Neural cell (in vitro differentiated cells): Measurements from ENCODE around the gene AOAH. TPM values are rescaled to one million over a fixed set of nuclear protein-coding genes. Genes with fewer than 3 reads are reported as not detected.

ENCODE experiments used
- H2AFZ ChIP-seq: fragments of 200-600, 300-800 bp; sonication (generic), shearing (Covaris generic); 2 replicates; pipeline ENCODE4 v1.6.0; 2014; ENCODE audit warnings: low read depth, mild to moderate bottlenecking, antibody characterized with exemption, low read length, moderate library complexity
- H3F3A ChIP-seq: fragments of 200-600 bp; shearing (Covaris generic); 2 replicates; pipeline ENCODE4 v1.6.1; 2016; ENCODE audit warnings: mild to moderate bottlenecking, moderate library complexity, mixed read lengths, antibody characterized with exemption, low read length; ENCODE audit not compliant: insufficient read depth, poor library complexity, severe bottlenecking
- H3K27ac ChIP-seq: fragments of 200-600, 300-800 bp; sonication (generic), shearing (Covaris generic); 2 replicates; pipeline ENCODE4 v1.5.1; 2014; ENCODE audit warnings: mild to moderate bottlenecking, low read length, moderate library complexity
- H3K27me3 ChIP-seq: fragments of 300-800, 200-600 bp; sonication (generic), shearing (Covaris generic); 2 replicates; pipeline ENCODE4 v1.6.0; 2014; ENCODE audit warnings: mild to moderate bottlenecking, low read depth, low read length, moderate library complexity; ENCODE audit not compliant: insufficient read depth
- H3K36me3 ChIP-seq: fragments of 300-800, 200-600 bp; sonication (generic), shearing (Covaris generic); 2 replicates; pipeline ENCODE4 v1.5.1; 2014; ENCODE audit warnings: mild to moderate bottlenecking, antibody characterized with exemption, low read length, moderate library complexity; ENCODE audit not compliant: insufficient read depth
- H3K4me2 ChIP-seq: fragments of 300-800, 200-600 bp; sonication (generic), shearing (Covaris generic); 2 replicates; pipeline ENCODE4 v1.6.0; 2014; ENCODE audit warnings: mild to moderate bottlenecking, low read length
- H3K4me3 ChIP-seq: fragments of 300-800, 200-600 bp; sonication (generic), shearing (Covaris generic); 2 replicates; pipeline ENCODE4 v1.5.1; 2014; ENCODE audit warnings: mild to moderate bottlenecking, low read length, moderate library complexity
- H3K79me2 ChIP-seq: fragments of 200-600 bp; shearing (Covaris generic); replicated peaks from 2 replicates; pipeline ENCODE4 v1.6.0; 2014; ENCODE audit warnings: mild to moderate bottlenecking, low read length, moderate library complexity; ENCODE audit not compliant: insufficient read depth
- H3K9ac ChIP-seq: fragments of 300-800, 200-600 bp; sonication (generic), shearing (Covaris generic); 2 replicates; pipeline ENCODE4 v1.6.1; 2016; ENCODE audit warnings: mild to moderate bottlenecking, low read length, mixed read lengths
- H3K9me2 ChIP-seq: fragments of 200-600 bp; shearing (Covaris generic); 2 replicates; pipeline ENCODE4 v1.6.1; 2016; ENCODE audit warnings: mild to moderate bottlenecking, low read length, mixed read lengths; ENCODE audit not compliant: insufficient read depth
- H3K9me3 ChIP-seq: fragments of 200-600, 300-800 bp; sonication (generic), shearing (Covaris generic); 2 replicates; pipeline ENCODE4 v1.6.1; 2016; ENCODE audit warnings: mild to moderate bottlenecking, mixed run types, low read length, moderate library complexity, mixed read lengths
- H4K20me1 ChIP-seq: fragments of 200-600 bp; shearing (Covaris generic); 2 replicates; pipeline ENCODE4 v1.6.1; 2016; ENCODE audit warnings: mild to moderate bottlenecking, mixed run types; ENCODE audit not compliant: insufficient read depth
- EP300 ChIP-seq: fragments of 450-650 bp; conservative IDR thresholded peaks from 2 replicates; pipeline ENCODE4 v1.6.1; 2014; ENCODE audit warnings: antibody characterized with exemption, mild to moderate bottlenecking, moderate library complexity; ENCODE audit not compliant: poor library complexity, severe bottlenecking
- EZH2 ChIP-seq: fragments of 200-600, 300-800 bp; shearing (Covaris generic), sonication (generic); IDR thresholded peaks from 2 replicates; pipeline ENCODE4 v1.6.1; 2014; ENCODE audit warnings: antibody characterized with exemption, low read length, borderline replicate concordance, mild to moderate bottlenecking; ENCODE audit not compliant: insufficient read depth, poor library complexity, severe bottlenecking
- MXI1 ChIP-seq: fragments of 450-650 bp; conservative IDR thresholded peaks from 2 replicates; pipeline ENCODE4 v1.6.1; 2014; ENCODE audit warnings: antibody characterized with exemption, mild to moderate bottlenecking; ENCODE audit not compliant: poor library complexity, severe bottlenecking
- POLR2AphosphoS5 ChIP-seq: IDR thresholded peaks from 2 replicates; pipeline ENCODE4 v1.6.1; 2012
- RAD21 ChIP-seq: fragments of 450-650 bp; conservative IDR thresholded peaks from 2 replicates; pipeline ENCODE4 v1.6.1; 2014; ENCODE audit warnings: antibody characterized with exemption, mild to moderate bottlenecking, moderate library complexity
- SMC3 ChIP-seq: fragments of 450-650 bp; conservative IDR thresholded peaks from 2 replicates; pipeline ENCODE4 v1.6.1; 2014; ENCODE audit warnings: antibody characterized with exemption, mild to moderate bottlenecking, moderate library complexity; ENCODE audit not compliant: poor library complexity
- TAF1 ChIP-seq: IDR thresholded peaks from 2 replicates; pipeline ENCODE4 v1.6.1; 2012; ENCODE audit warnings: low read depth
- polyA plus RNA-seq: library from polyadenylated mRNA; depleted of rRNA; stranded (reverse); fragments of >200 nt; gene quantifications from 2 replicates; pipeline ENCODE4 v1.2.3, GENCODE V29; 2014
- TF ChIP-seq, protein P1 (sequence below): IDR thresholded peaks from 2 replicates; pipeline ENCODE4 v1.6.1; 2012; ENCODE audit warnings: borderline replicate concordance
- TF ChIP-seq, protein P2 (sequence below): fragments of 450-650 bp; IDR thresholded peaks from 2 replicates; pipeline ENCODE4 v1.5.1; 2014; ENCODE audit warnings: antibody characterized with exemption, mild to moderate bottlenecking, moderate library complexity; ENCODE audit not compliant: poor library complexity, severe bottlenecking

AOAH gene
- polyA plus RNA-seq, 1 donor from 2014 or later = 4.3 TPM

DNA sequence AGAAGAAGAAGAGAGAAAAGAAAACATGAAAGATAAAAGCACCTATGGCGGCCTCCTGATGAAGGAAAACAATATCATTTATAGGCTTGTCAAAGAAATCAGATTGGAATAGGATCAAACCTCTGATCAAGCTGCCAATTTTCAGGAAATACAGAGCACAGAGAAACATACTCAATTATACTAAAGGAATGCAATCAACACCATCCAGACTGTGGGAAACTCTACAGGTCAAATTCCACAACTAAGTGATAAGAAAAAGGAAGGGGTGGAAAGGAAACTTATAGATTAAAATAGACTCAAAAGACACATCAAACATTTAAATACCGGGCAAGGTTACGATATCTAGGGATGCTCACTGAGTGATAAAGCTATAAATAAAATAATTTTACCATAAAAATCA is 39.3 kb downstream of the AOAH start:
- H3K79me2 ChIP-seq = no peaks in the 10 kb centered on the region
- H3K9ac ChIP-seq = no peak overlapping the region
- TF ChIP-seq, protein P1, sequence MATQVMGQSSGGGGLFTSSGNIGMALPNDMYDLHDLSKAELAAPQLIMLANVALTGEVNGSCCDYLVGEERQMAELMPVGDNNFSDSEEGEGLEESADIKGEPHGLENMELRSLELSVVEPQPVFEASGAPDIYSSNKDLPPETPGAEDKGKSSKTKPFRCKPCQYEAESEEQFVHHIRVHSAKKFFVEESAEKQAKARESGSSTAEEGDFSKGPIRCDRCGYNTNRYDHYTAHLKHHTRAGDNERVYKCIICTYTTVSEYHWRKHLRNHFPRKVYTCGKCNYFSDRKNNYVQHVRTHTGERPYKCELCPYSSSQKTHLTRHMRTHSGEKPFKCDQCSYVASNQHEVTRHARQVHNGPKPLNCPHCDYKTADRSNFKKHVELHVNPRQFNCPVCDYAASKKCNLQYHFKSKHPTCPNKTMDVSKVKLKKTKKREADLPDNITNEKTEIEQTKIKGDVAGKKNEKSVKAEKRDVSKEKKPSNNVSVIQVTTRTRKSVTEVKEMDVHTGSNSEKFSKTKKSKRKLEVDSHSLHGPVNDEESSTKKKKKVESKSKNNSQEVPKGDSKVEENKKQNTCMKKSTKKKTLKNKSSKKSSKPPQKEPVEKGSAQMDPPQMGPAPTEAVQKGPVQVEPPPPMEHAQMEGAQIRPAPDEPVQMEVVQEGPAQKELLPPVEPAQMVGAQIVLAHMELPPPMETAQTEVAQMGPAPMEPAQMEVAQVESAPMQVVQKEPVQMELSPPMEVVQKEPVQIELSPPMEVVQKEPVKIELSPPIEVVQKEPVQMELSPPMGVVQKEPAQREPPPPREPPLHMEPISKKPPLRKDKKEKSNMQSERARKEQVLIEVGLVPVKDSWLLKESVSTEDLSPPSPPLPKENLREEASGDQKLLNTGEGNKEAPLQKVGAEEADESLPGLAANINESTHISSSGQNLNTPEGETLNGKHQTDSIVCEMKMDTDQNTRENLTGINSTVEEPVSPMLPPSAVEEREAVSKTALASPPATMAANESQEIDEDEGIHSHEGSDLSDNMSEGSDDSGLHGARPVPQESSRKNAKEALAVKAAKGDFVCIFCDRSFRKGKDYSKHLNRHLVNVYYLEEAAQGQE = no peak
- TF ChIP-seq POLR2AphosphoS5 = no peak
- TF ChIP-seq, protein P2, sequence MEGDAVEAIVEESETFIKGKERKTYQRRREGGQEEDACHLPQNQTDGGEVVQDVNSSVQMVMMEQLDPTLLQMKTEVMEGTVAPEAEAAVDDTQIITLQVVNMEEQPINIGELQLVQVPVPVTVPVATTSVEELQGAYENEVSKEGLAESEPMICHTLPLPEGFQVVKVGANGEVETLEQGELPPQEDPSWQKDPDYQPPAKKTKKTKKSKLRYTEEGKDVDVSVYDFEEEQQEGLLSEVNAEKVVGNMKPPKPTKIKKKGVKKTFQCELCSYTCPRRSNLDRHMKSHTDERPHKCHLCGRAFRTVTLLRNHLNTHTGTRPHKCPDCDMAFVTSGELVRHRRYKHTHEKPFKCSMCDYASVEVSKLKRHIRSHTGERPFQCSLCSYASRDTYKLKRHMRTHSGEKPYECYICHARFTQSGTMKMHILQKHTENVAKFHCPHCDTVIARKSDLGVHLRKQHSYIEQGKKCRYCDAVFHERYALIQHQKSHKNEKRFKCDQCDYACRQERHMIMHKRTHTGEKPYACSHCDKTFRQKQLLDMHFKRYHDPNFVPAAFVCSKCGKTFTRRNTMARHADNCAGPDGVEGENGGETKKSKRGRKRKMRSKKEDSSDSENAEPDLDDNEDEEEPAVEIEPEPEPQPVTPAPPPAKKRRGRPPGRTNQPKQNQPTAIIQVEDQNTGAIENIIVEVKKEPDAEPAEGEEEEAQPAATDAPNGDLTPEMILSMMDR = no peak
- no peak for TF ChIP-seq SMC3
- TF ChIP-seq MXI1 = no peak
- no peak for TF ChIP-seq EP300
- no peak for TF ChIP-seq RAD21
- no peak for TF ChIP-seq TAF1
- TF ChIP-seq EZH2 = no peak
- no peak overlapping the region for H2AFZ ChIP-seq
- H3K9me3 ChIP-seq = no peaks in the 10 kb centered on the region
- no peaks in the 10 kb centered on the region for H3K36me3 ChIP-seq
- H3K4me2 ChIP-seq = no peak overlapping the region
- H3K4me3 ChIP-seq = no peak overlapping the region
- no peaks in the 10 kb centered on the region for H3K27me3 ChIP-seq
- no peak overlapping the region for H3K27ac ChIP-seq
- no peaks in the 10 kb centered on the region for H3F3A ChIP-seq
- no peaks in the 10 kb centered on the region for H4K20me1 ChIP-seq
- H3K9me2 ChIP-seq = no peaks in the 10 kb centered on the region

GRCh38 chr7:36683695-36684357 is 40.5 kb downstream of the AOAH start:
- H3K27ac ChIP-seq = no peak overlapping the region
- no peaks in the 10 kb centered on the region for H3F3A ChIP-seq
- no peak for TF ChIP-seq EZH2
- no peak for TF ChIP-seq EP300
- no peak for TF ChIP-seq SMC3
- H3K4me3 ChIP-seq = no peak overlapping the region
- no peaks in the 10 kb centered on the region for H3K79me2 ChIP-seq
- no peak overlapping the region for H3K4me2 ChIP-seq
- no peaks in the 10 kb centered on the region for H3K9me3 ChIP-seq
- no peak overlapping the region for H2AFZ ChIP-seq
- H4K20me1 ChIP-seq = no peaks in the 10 kb centered on the region
- no peak overlapping the region for H3K9ac ChIP-seq
- H3K9me2 ChIP-seq = no peaks in the 10 kb centered on the region
- H3K36me3 ChIP-seq = no peaks in the 10 kb centered on the region
- H3K27me3 ChIP-seq = no peaks in the 10 kb centered on the region
